HG03432 (cell line): ENCODE results near the gene TUBGCP2.

Source experiments
- ATAC-seq: cut with Tn5 transposase; IDR thresholded peaks from one replicate; pipeline ENCODE4 v1.9.1; 2021; ENCODE audit warnings: mild to moderate bottlenecking, moderate library complexity; ENCODE audit not compliant: unreplicated experiment

Gene TUBGCP2

GRCh38 chr10:133281628-133282372 lies 26.9 kb downstream of the TUBGCP2 start:
- no peak for ATAC-seq

DNA sequence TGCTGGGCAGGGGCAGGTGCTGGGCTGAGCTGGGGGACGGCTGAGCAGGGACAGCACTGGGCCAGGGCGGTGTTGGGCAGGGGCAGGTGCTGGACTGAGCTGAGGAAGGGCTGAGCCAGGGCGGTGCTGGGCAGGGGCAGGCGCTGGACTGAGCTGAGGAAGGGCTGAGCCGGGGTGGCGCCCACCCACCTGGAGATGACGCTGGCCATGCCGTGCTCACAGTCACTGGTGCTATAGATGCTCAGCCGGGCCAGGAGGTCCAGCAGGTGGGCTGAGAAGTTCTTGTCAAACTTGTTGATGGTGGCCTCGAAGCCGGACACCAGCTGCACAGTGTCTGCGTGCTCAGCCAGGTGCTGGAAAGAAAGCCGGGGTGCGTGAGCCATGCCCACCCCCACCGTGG lies 27.6 kb downstream of the TUBGCP2 start:
- no peak for ATAC-seq

DNA sequence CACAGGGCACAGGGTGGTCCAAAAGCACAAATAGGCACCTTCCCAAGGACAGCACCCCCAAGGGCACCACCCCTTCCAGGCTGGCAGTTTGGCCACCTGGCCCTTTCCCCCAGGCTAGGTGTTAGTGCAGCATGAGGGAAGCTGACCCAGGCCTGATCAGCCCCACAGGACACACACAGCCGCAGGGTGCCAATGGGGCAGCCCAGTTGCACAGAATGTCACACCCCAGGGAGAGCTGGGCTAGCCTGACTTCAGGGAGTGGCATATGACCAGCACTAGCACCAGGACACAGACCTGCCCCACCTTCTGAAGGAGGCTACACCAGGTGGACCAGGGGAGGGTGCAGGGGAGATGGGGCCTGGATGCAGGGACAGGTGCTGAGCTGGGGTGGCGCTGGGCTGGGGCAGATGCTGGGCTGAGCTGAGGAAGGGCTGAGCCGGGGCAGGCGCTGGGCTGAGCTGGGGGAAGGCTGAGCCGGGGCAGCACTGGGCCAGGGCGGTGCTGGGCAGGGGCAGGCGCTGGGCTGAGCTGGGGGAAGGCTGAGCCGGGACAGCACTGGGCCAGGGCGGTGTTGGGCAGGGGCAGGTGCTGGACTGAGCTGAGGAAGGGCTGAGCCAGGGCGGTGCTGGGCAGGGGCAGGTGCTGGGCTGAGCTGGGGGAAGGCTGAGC lies 28.1 kb downstream of the TUBGCP2 start:
- ATAC-seq: no peak

GRCh38 chr10:133279326-133280226 lies 29.1 kb downstream of the TUBGCP2 start:
- no peak for ATAC-seq

DNA sequence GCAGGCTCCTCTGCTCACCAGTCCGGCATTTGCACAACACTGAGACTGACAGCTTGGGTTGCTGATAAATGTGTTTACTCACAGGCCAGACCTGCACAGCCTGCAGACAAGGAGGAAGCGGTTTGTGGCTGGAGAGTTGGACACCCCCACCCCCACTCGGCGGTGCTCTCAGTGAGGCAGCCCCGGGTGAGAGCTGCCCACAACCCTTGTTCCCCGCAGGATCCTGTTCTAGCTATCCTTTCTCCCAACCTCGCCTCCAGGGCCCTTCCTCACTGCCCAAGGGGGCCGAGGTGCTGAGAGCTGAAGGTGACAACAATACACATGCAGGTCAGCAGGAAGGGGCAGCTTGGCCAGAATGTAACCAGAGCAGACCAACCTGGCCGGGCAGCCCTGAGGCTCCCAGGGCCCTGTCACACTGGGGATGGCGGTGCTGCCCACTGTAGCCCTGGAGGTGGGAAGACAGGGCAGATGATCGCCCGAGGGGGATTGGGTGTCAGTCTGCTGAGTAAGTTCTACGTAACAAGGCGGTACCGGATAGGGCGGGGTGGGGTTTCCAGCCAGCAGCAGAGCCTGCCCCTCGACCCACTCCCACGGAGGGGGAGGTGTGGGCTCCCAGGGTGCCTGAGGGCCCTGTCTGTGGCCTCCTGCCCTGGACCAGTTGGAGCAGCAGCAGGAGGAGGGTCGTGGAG lies 30.0 kb downstream of the TUBGCP2 start:
- peak; percentile 29 for ATAC-seq

GRCh38 chr10:133277993-133278576 lies 30.6 kb downstream of the TUBGCP2 start:
- ATAC-seq: no peak

DNA sequence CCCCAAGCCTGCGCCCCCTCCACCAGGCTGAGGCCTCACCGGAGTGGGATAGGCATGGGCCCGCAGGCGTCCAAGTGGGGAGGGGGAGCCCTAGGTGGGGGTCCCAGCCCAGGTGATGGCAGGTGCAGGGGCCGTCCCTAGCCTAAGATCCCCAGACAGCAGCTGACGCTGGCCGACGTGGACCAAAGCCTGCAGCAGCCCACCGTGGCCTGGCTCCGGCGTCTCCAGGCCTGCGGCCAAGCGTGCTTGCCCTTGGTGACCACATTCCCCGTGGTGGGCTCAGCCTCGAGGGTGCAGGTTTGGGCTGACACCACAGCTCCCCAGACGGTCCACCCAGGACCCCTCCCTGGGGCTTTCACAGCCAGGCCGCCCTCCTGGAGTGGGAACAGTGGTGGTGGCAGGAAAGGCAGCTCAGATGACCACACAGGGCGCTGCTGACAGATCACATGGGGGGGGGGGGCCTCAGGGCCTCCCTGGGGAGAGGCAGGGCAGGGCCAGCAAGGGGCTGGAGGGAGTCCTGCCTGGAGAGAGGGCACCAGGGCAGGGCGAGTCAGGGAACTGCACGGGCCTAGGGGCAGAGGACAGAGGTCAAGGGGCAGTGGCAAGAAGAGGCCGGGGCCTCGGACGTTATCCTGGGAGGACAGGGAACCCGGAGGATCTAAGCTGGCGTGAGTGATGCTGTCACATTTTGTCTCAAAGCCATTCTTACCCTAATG lies 31.2 kb downstream of the TUBGCP2 start:
- no peak for ATAC-seq

DNA sequence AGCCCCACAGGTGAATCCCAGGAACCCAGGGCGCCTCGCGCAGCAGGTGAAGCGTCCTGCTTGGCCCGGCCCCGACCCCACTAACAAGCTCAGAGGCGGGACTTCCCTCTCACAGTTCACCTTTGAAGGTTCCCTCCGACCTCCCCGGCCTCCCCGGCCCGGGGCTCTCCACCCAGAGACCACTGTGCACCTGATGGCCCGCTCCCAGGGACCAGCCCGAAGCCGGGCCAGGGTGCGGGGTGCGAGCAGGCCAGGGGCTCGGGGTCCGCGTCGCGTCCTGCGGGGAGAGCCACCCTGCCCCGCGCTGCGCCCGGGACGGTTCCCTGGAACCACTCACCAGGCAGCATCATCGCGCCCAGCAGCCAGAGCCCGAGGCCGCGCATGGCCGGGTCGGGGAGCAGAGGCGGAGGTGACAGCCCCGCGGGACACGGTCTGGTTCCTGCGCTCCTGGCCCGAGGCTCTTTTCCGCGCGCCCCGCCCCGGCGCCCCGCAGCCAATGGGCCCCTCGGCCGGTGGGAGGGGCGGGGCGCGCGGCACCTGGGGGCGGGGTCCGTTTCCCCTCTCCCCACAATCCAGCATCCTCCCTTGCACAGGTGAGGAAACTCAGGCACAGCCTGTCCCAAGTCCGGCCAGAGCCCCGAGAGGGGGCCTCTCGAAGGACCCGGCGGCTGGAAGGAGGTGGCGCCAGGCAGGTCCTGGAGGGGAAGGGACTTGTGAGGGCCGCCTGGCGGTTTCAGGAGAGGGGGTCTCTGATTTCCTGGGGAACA lies 32.1 kb downstream of the TUBGCP2 start, which contains the start of gene ADAM8:
TSS of gene ADAM8 (minus strand) at position 434 of the 767 bp plus-strand sequence. CDS start at position 383, 51 bp downstream.
- ATAC-seq: peak; percentile 57

GRCh38 chr10:133276100-133276434 lies 32.6 kb downstream of the TUBGCP2 start:
- no peak for ATAC-seq

GRCh38 chr10:133275684-133276092 lies 33.0 kb downstream of the TUBGCP2 start:
- ATAC-seq: peak; percentile 39

GRCh38 chr10:133274751-133275683 lies 33.7 kb downstream of the TUBGCP2 start:
- peak; percentile 55 for ATAC-seq

GRCh38 chr10:133273534-133274143 lies 35.0 kb downstream of the TUBGCP2 start:
- ATAC-seq: no peak

DNA sequence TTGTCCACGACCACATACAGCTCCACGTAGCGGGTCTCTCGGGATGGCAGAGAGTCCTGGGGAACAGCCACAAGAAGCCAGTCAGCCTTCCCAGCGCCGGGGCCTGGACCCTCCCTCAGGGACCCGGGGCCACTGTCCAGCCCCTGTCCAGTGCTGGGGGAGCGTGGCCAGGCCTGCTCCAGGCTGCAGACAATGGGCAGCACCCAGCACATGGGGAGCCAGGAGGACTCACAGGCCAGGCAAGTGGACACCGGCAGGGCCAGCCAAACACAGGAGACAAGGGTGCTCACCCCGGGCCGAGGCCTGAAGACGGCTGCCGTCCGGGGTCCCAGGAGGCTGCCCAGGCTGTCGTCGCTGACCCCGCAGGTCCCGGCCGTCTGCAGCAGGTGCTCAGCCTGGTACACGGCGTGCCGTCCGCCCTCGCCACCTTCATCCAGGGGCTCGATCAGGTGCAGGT lies 35.7 kb downstream of the TUBGCP2 start:
- ATAC-seq: no peak

- no peak for ATAC-seq
Measured at GRCh38 chr10:133272301-133272963, 36.2 kb downstream of the TUBGCP2 start.

GRCh38 chr10:133271521-133272300 lies 37.0 kb downstream of the TUBGCP2 start:
- ATAC-seq: no peak

DNA sequence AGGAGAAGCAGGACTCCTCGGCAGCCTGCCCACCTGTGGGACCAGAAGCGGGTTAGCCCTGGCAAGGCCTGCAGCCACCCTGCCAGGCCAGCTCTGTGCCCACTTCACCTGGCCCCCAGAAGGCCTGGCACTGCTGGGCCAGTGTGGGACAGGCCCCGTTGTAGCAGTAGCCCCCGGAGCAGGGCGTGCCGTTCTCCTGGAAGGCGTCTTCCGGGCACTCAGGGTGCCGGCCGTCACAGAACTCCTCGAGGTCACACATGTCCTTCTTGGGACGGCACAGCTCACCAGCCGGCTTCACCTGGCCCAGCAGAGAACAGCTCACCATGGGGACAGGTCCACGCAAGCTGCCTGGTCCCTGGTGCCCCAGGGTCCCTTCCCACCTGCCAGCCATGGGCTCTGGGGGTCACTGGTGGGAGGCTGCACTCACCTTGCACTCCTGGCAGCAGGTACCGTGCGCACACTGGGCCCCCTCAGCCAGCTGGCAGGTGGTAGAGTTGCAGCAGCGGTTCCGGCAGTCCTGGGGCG lies 37.8 kb downstream of the TUBGCP2 start:
- no peak for ATAC-seq
